ENCODE measurements around the gene WIPF3.

WIPF3 gene

DNA sequence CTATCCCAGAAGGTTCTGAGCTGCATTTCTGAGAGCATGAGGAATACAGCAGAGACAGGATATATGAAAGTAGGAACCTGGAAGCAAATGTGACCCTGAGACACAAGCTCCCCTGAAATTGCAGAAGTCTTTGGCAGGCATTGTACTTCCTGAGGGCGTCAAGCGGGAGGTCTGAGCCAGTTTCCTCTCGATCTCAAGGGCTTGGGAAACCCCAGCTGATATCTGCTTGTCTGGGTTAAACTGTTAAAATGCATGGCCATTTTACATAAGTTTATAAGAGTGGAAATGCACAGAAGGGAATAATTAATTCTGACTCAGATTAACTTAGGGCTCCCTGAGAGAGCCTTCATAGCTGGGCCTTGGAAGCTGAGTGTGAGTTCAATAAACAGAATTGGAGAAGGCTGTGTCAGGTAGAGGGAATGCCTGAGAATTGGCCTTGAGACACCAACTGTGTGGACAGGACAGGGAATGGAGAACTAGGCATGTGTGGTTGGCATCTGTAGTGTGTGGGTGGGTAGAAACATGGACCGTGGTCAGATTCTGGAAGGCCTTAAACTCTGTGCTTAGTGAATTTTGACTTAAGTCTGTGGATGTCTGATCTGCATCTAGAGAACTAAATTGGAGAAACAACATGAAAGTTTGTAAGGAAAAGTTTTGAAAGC is 53.3 kb downstream of the WIPF3 start:
- H3K4me3 ChIP-seq (replicated peaks; ENCODE audit: insufficient read depth, low read length) = no peak overlapping the region
- TF ChIP-seq GABPA (IDR thresholded peaks at IDR 0.05; ENCODE audit: low read depth) (peak; percentile 37; the same call in 1 of the 2 replicates), SPI1 (IDR thresholded peaks at IDR 0.05; ENCODE audit: borderline replicate concordance, low read depth) (peak; percentile 78; the same call in 1 of the 2 replicates), POLR2AphosphoS5 (IDR thresholded peaks at IDR 0.05; ENCODE audit: low read depth) (no peak)
- TF ChIP-seq, protein P1, sequence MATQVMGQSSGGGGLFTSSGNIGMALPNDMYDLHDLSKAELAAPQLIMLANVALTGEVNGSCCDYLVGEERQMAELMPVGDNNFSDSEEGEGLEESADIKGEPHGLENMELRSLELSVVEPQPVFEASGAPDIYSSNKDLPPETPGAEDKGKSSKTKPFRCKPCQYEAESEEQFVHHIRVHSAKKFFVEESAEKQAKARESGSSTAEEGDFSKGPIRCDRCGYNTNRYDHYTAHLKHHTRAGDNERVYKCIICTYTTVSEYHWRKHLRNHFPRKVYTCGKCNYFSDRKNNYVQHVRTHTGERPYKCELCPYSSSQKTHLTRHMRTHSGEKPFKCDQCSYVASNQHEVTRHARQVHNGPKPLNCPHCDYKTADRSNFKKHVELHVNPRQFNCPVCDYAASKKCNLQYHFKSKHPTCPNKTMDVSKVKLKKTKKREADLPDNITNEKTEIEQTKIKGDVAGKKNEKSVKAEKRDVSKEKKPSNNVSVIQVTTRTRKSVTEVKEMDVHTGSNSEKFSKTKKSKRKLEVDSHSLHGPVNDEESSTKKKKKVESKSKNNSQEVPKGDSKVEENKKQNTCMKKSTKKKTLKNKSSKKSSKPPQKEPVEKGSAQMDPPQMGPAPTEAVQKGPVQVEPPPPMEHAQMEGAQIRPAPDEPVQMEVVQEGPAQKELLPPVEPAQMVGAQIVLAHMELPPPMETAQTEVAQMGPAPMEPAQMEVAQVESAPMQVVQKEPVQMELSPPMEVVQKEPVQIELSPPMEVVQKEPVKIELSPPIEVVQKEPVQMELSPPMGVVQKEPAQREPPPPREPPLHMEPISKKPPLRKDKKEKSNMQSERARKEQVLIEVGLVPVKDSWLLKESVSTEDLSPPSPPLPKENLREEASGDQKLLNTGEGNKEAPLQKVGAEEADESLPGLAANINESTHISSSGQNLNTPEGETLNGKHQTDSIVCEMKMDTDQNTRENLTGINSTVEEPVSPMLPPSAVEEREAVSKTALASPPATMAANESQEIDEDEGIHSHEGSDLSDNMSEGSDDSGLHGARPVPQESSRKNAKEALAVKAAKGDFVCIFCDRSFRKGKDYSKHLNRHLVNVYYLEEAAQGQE (IDR thresholded peaks at IDR 0.05; ENCODE audit: insufficient replicate concordance, low read depth) = no peak
- peak in 1 of 2 experiments; percentile 65 for DNase-seq (ENCODE audit: low read depth in 1 of 2, low spot score in 1 of 2)
- H3K27ac ChIP-seq (replicated peaks) = no peak overlapping the region
- no peaks in the 10 kb centered on the region for H3K27me3 ChIP-seq (ENCODE audit: insufficient read depth, poor library complexity, severe bottlenecking)

DNA sequence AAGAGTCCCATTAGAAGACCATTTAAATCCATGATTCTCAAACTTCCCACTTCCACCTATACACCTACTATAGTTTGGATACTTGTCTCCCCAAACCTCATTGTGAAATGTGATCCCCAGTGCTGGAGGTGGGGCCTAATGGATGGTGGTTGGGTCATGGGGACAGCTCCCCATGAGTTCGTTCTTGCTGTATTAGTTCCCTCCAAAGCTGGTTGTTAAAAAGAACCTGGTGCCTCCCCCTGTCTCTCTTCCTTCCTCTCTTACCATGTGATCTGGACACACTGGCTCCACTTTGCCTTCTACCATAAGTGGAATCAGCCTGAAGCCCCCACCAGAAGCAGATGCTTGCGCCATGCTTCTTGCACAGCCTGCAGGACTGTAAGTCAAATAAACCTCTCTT is 53.9 kb downstream of the WIPF3 start:
- Histone ChIP-seq H3K4me3 (replicated peaks; ENCODE audit: insufficient read depth, low read length) (no peak overlapping the region), H3K27ac (replicated peaks) (no peak overlapping the region), H3K27me3 (ENCODE audit: insufficient read depth, poor library complexity, severe bottlenecking) (no peaks in the 10 kb centered on the region)
- no peak for DNase-seq (ENCODE audit: low read depth in 1 of 2, low spot score in 1 of 2)
- TF ChIP-seq SPI1 (IDR thresholded peaks at IDR 0.05; ENCODE audit: borderline replicate concordance, low read depth) (no peak), GABPA (IDR thresholded peaks at IDR 0.05; ENCODE audit: low read depth) (no peak), POLR2AphosphoS5 (IDR thresholded peaks at IDR 0.05; ENCODE audit: low read depth) (no peak)
- TF ChIP-seq, protein P1 (IDR thresholded peaks at IDR 0.05; ENCODE audit: insufficient replicate concordance, low read depth) = no peak
- TF ChIP-seq, protein P2, sequence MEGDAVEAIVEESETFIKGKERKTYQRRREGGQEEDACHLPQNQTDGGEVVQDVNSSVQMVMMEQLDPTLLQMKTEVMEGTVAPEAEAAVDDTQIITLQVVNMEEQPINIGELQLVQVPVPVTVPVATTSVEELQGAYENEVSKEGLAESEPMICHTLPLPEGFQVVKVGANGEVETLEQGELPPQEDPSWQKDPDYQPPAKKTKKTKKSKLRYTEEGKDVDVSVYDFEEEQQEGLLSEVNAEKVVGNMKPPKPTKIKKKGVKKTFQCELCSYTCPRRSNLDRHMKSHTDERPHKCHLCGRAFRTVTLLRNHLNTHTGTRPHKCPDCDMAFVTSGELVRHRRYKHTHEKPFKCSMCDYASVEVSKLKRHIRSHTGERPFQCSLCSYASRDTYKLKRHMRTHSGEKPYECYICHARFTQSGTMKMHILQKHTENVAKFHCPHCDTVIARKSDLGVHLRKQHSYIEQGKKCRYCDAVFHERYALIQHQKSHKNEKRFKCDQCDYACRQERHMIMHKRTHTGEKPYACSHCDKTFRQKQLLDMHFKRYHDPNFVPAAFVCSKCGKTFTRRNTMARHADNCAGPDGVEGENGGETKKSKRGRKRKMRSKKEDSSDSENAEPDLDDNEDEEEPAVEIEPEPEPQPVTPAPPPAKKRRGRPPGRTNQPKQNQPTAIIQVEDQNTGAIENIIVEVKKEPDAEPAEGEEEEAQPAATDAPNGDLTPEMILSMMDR (IDR thresholded peaks at IDR 0.05; ENCODE audit: insufficient read depth, low read length) = no peak

DNA sequence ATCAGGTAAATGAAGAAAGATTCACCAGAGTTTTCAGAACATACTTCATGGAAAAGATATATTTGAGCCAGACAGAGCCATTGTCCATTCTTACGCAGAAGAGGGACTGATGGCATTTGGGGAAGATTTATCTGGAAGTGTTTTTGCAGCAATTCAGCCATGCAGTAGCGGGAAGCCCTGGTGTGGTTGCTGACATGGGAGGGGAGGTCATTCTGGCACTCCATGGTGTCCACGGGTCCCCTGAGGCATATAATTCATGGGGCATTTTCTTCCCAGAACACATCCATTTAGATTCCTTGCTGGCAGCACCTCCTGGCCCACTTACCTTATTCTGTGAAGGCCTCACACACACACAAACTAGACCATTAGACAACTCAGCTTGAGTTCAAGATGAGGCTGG is 55.6 kb downstream of the WIPF3 start:
- Histone ChIP-seq H3K4me3 (replicated peaks; ENCODE audit: insufficient read depth, low read length) (no peak overlapping the region), H3K27ac (replicated peaks) (no peak overlapping the region), H3K27me3 (ENCODE audit: insufficient read depth, poor library complexity, severe bottlenecking) (no peaks in the 10 kb centered on the region)
- DNase-seq (ENCODE audit: low read depth in 1 of 2, low spot score in 1 of 2) = no peak
- TF ChIP-seq, protein P2 (IDR thresholded peaks at IDR 0.05; ENCODE audit: insufficient read depth, low read length) = no peak
- no peak for TF ChIP-seq SPI1 (IDR thresholded peaks at IDR 0.05; ENCODE audit: borderline replicate concordance, low read depth)
- TF ChIP-seq, protein P1 (IDR thresholded peaks at IDR 0.05; ENCODE audit: insufficient replicate concordance, low read depth) = no peak
- TF ChIP-seq GABPA (IDR thresholded peaks at IDR 0.05; ENCODE audit: low read depth) = no peak
- no peak for TF ChIP-seq POLR2AphosphoS5 (IDR thresholded peaks at IDR 0.05; ENCODE audit: low read depth)

All from HL-60 (cell line).